T-cell (primary cell): Measurements from ENCODE around the gene NEURL1. TPM values are rescaled to one million over a fixed set of nuclear protein-coding genes. Genes with fewer than 3 reads are reported as not detected.

Experiments
- ATAC-seq, 4 experiments: fragments of 200-7000 bp in 3 of 4; fragments of 150-1000 bp in 1 of 4; cut with Tn5 transposase; replicated peaks in 1 of 4; 1 replicate in 3 of 4; 2 replicates in 1 of 4; pipeline ENCODE4 v1.10.0; 2021; ENCODE audit warnings: moderate library complexity in 3 of 4, mild to moderate bottlenecking in 2 of 4, moderate number of reproducible peaks in 1 of 4
- CTCF ChIA-PET, 2 donors: fragments of 300-600 bp; sonication (Branson Sonifier 250); formaldehyde crosslinking; loops; one replicate each; lab custom pipeline; 2022; ENCODE audit warnings: antibody characterized with exemption in 2 of 2; lab: Charles Lee
- POLR2A ChIA-PET, 2 donors: fragments of 300-600 bp; sonication (Branson Sonifier 250); formaldehyde crosslinking; loops; one replicate each; lab custom pipeline; 2022; ENCODE audit warnings: antibody characterized with exemption in 2 of 2; lab: Charles Lee
- DNase-seq, 35 experiments: peaks; one replicate each; pipeline versions ENCODE4 v3.0.0 to v3.0.0-alpha.2; 2013 to 2023
- H3K27ac ChIP-seq: one replicate; pipeline ENCODE4 v1.5.1; 2013; ENCODE audit warnings: low read length
- H3K27me3 ChIP-seq, 2 experiments: replicated peaks in 1 of 2; 1 replicate in 1 of 2; 2 replicates in 1 of 2; pipeline versions ENCODE4 v1.6.1 to v1.7.0; 2013; ENCODE audit warnings: low read length in 1 of 2, mixed read lengths in 1 of 2; ENCODE audit not compliant: control insufficient read depth in 2 of 2, insufficient read depth in 2 of 2; ENCODE audit errors: extremely low read depth in 1 of 2
- H3K36me3 ChIP-seq, 2 donors: 1 replicate in 1 of 2; 2 replicates in 1 of 2; pipeline versions ENCODE4 v1.6.1 to v1.7.0; 2013; ENCODE audit warnings: low read length in 1 of 2; ENCODE audit not compliant: control insufficient read depth in 2 of 2, insufficient read depth in 1 of 2; ENCODE audit errors: extremely low read depth in 1 of 2
- H3K4me1 ChIP-seq, 2 experiments: 1 replicate in 1 of 2; 2 replicates in 1 of 2; pipeline versions ENCODE4 v1.6.1 to v1.7.0; 2013; ENCODE audit warnings: low read length in 2 of 2, mixed read lengths in 1 of 2; ENCODE audit not compliant: insufficient read depth in 2 of 2, control insufficient read depth in 1 of 2; ENCODE audit errors: extremely low read depth in 1 of 2
- H3K4me3 ChIP-seq, 2 donors: 1 replicate in 1 of 2; 2 replicates in 1 of 2; pipeline versions ENCODE4 v1.5.1 to v1.7.0; 2013; ENCODE audit warnings: mild to moderate bottlenecking in 2 of 2, low read length in 1 of 2, moderate library complexity in 1 of 2; ENCODE audit not compliant: control insufficient read depth in 1 of 2; ENCODE audit errors: extremely low read depth in 1 of 2
- H3K9me3 ChIP-seq: 2 replicates; pipeline ENCODE4 v1.7.0; 2013
- H3K27ac Mint-ChIP-seq, 2 donors: one replicate each; pipeline ENCODE4 v1.8.0; 2020 to 2021; ENCODE audit warnings: mild to moderate bottlenecking in 2 of 2, mixed read lengths in 2 of 2
- H3K27me3 Mint-ChIP-seq, 2 donors: one replicate each; pipeline ENCODE4 v1.8.0; 2021 to 2022; ENCODE audit warnings: mixed read lengths in 2 of 2
- H3K36me3 Mint-ChIP-seq: one replicate; pipeline ENCODE4 v1.8.0; 2021; ENCODE audit warnings: mixed read lengths
- H3K4me1 Mint-ChIP-seq, 3 donors: one replicate each; pipeline ENCODE4 v1.8.0; 2020 to 2022; ENCODE audit warnings: mixed read lengths in 3 of 3, mild to moderate bottlenecking in 1 of 3
- H3K4me3 Mint-ChIP-seq, 3 donors: one replicate each; pipeline ENCODE4 v1.8.0; 2020 to 2022; ENCODE audit warnings: mild to moderate bottlenecking in 3 of 3, mixed read lengths in 3 of 3, moderate library complexity in 3 of 3
- H3K9me3 Mint-ChIP-seq, 3 donors: one replicate each; pipeline ENCODE4 v1.8.0; 2020 to 2022; ENCODE audit warnings: mixed read lengths in 3 of 3
- WGBS: methylation state at CpG from one replicate; pipeline ENCODE4 v1.1.5; 2013; ENCODE audit warnings: missing lambda C conversion rate; ENCODE audit not compliant: insufficient coverage; 5-methylcytosine and 5-hydroxymethylcytosine counted together
- total RNA-seq, 35 experiments: library from RNA in 6 of 35; stranded (reverse) in 6 of 35; fragments of 120-200 nt in 1 of 35; gene quantifications; one replicate each; pipeline versions ENCODE4 v1.2.1 to v1.2.4 and lab custom pipeline; 2013 to 2026

Gene NEURL1
- total RNA-seq, 5 donors from 2014 or later (not counting 1 experiment from before 2014, with no cell fraction given), result 0.46 to 1.7 (median 0.84) TPM

GRCh38 chr10:103544657-103545310 is 51.3 kb downstream of the NEURL1 start:
- Mint-ChIP-seq H3K36me3 (no peaks in the 10 kb centered on the region), H3K27me3 (peaks cover 11% of the 10 kb centered on the region in 2 donors), H3K4me3 (no peak overlapping the region), H3K4me1 (peaks cover 13 to 14% (median 13%) of the 10 kb centered on the region in 3 donors), H3K9me3 (no peaks in the 10 kb centered on the region), H3K27ac (no peak overlapping the region)
- CTCF ChIA-PET, result no interaction called here
- no peak for ATAC-seq
- WGBS, result 82% methylated on average over 8 of the region's 8 CpGs
- DNase-seq, result no peak
- Histone ChIP-seq H3K9me3 (no peaks in the 10 kb centered on the region), H3K4me3 (no peak overlapping the region), H3K27ac (no peak overlapping the region), H3K27me3 (peaks cover 0 to 28% of the 10 kb centered on the region in 2 experiments), H3K4me1 (peaks cover 0 to 12% of the 10 kb centered on the region in 2 experiments), H3K36me3 (no peaks in the 10 kb centered on the region)
- POLR2A ChIA-PET, result no interaction called here

- H3K36me3 Mint-ChIP-seq, result no peaks in the 10 kb centered on the region
- no peak overlapping the region for H3K4me3 Mint-ChIP-seq
- no peak for ATAC-seq
- peaks cover 0 to 28% of the 10 kb centered on the region in 2 experiments for H3K27me3 ChIP-seq
- H3K27me3 Mint-ChIP-seq, result peaks cover 10 to 11% of the 10 kb centered on the region in 2 donors
- no peaks in the 10 kb centered on the region for H3K36me3 ChIP-seq
- peaks cover 0 to 12% of the 10 kb centered on the region in 2 experiments for H3K4me1 ChIP-seq
- H3K27ac ChIP-seq, result no peak overlapping the region
- H3K4me3 ChIP-seq, result no peak overlapping the region
- ChIA-PET CTCF (interaction anchor here in 1 of 2 donors (0.6 kb wide), 1 partner anchor 662 kb away, joined by 3 read pairs; no protein-coding TSS in a partner anchor), POLR2A (no interaction called here)
- WGBS, result 89% methylated on average over 1 of the region's 1 CpG
- no peaks in the 10 kb centered on the region for H3K9me3 ChIP-seq
- H3K4me1 Mint-ChIP-seq, result peaks cover 13 to 14% (median 13%) of the 10 kb centered on the region in 3 donors
- DNase-seq, result no peak
- H3K9me3 Mint-ChIP-seq, result no peaks in the 10 kb centered on the region
- no peak overlapping the region for H3K27ac Mint-ChIP-seq
Observed at GRCh38 chr10:103545366-103545765, 51.9 kb downstream of the NEURL1 start.

- ChIA-PET CTCF (interaction anchor here in 1 of 2 donors (0.6 kb wide), 1 partner anchor 662 kb away, joined by 3 read pairs; no protein-coding TSS in a partner anchor), POLR2A (no interaction called here)
- no peaks in the 10 kb centered on the region for H3K9me3 Mint-ChIP-seq
- H3K36me3 ChIP-seq, result no peaks in the 10 kb centered on the region
- 60% methylated on average over 1 of the region's 4 CpGs for WGBS
- peaks cover 0 to 25% of the 10 kb centered on the region in 2 experiments for H3K27me3 ChIP-seq
- H3K4me1 Mint-ChIP-seq, result peaks cover 13 to 14% (median 13%) of the 10 kb centered on the region in 3 donors
- H3K4me1 ChIP-seq, result peaks cover 0 to 12% of the 10 kb centered on the region in 2 experiments
- no peak overlapping the region for H3K27ac ChIP-seq
- H3K36me3 Mint-ChIP-seq, result no peaks in the 10 kb centered on the region
- peaks cover 6% of the 10 kb centered on the region in 2 donors for H3K27me3 Mint-ChIP-seq
- ATAC-seq (no peak), DNase-seq (no peak)
- no peak overlapping the region for H3K4me3 Mint-ChIP-seq
- H3K27ac Mint-ChIP-seq, result no peak overlapping the region
- no peak overlapping the region for H3K4me3 ChIP-seq
- no peaks in the 10 kb centered on the region for H3K9me3 ChIP-seq
Observed at GRCh38 chr10:103545771-103546281, 52.3 kb downstream of the NEURL1 start.

GRCh38 chr10:103546401-103546800 is 52.9 kb downstream of the NEURL1 start:
- POLR2A ChIA-PET, result no interaction called here
- Mint-ChIP-seq H3K27ac (no peak overlapping the region), H3K9me3 (no peaks in the 10 kb centered on the region), H3K4me3 (no peak overlapping the region), H3K4me1 (peaks cover 13 to 14% (median 13%) of the 10 kb centered on the region in 3 donors), H3K36me3 (no peaks in the 10 kb centered on the region), H3K27me3 (peaks cover 0 to 2% of the 10 kb centered on the region in 2 donors)
- no peaks in the 10 kb centered on the region for H3K9me3 ChIP-seq
- H3K27me3 ChIP-seq, result peaks cover 0 to 20% of the 10 kb centered on the region in 2 experiments
- peak in 1 of 35 experiments; percentile 9 for DNase-seq
- no peak overlapping the region for H3K27ac ChIP-seq
- H3K4me1 ChIP-seq, result peaks cover 0 to 12% of the 10 kb centered on the region in 2 experiments
- CTCF ChIA-PET, result no interaction called here
- H3K36me3 ChIP-seq, result no peaks in the 10 kb centered on the region
- H3K4me3 ChIP-seq, result no peak overlapping the region
- no peak for ATAC-seq
- WGBS, result 60% methylated on average over 1 of the region's 1 CpG

- Mint-ChIP-seq H3K27ac (no peak overlapping the region), H3K9me3 (no peaks in the 10 kb centered on the region), H3K4me3 (no peak overlapping the region), H3K4me1 (peaks cover 11 to 12% (median 12%) of the 10 kb centered on the region in 3 donors), H3K36me3 (no peaks in the 10 kb centered on the region), H3K27me3 (peaks cover 0 to 2% of the 10 kb centered on the region in 2 donors)
- ChIA-PET CTCF (no interaction called here), POLR2A (no interaction called here)
- 85% methylated on average over 5 of the region's 10 CpGs for WGBS
- H3K9me3 ChIP-seq, result no peaks in the 10 kb centered on the region
- H3K27me3 ChIP-seq, result peaks cover 0 to 23% of the 10 kb centered on the region in 2 experiments
- ATAC-seq (no peak), DNase-seq (peak in 1 of 35 experiments; percentile 5)
- peaks cover 0 to 10% of the 10 kb centered on the region in 2 experiments for H3K4me1 ChIP-seq
- no peaks in the 10 kb centered on the region for H3K36me3 ChIP-seq
- no peak overlapping the region for H3K27ac ChIP-seq
- no peak overlapping the region for H3K4me3 ChIP-seq
Observed at GRCh38 chr10:103547391-103547946, 54.0 kb downstream of the NEURL1 start.

GRCh38 chr10:103548006-103548405 is 54.5 kb downstream of the NEURL1 start:
- CTCF ChIA-PET, result no interaction called here
- no peak for ATAC-seq
- Mint-ChIP-seq H3K4me1 (peaks cover 6 to 7% (median 7%) of the 10 kb centered on the region in 3 donors), H3K27me3 (no peaks in the 10 kb centered on the region), H3K9me3 (no peaks in the 10 kb centered on the region), H3K27ac (no peak overlapping the region), H3K36me3 (no peaks in the 10 kb centered on the region), H3K4me3 (no peak overlapping the region)
- WGBS, result no CpG with 5 or more reads among the region's 3 CpGs
- DNase-seq, result no peak
- H3K27ac ChIP-seq, result no peak overlapping the region
- H3K9me3 ChIP-seq, result no peaks in the 10 kb centered on the region
- no peak overlapping the region for H3K4me3 ChIP-seq
- peaks cover 0 to 19% of the 10 kb centered on the region in 2 experiments for H3K27me3 ChIP-seq
- no peaks in the 10 kb centered on the region for H3K36me3 ChIP-seq
- H3K4me1 ChIP-seq, result peaks cover 0 to 5% of the 10 kb centered on the region in 2 experiments
- POLR2A ChIA-PET, result no interaction called here
